HG02588 (cell line): Measurements from ENCODE around the gene DAB2IP.

Experiments
- ATAC-seq: cut with Tn5 transposase; IDR thresholded peaks from one replicate; pipeline ENCODE4 v1.9.1; 2021; ENCODE audit warnings: mild to moderate bottlenecking, moderate library complexity; ENCODE audit not compliant: unreplicated experiment

Gene DAB2IP

DNA sequence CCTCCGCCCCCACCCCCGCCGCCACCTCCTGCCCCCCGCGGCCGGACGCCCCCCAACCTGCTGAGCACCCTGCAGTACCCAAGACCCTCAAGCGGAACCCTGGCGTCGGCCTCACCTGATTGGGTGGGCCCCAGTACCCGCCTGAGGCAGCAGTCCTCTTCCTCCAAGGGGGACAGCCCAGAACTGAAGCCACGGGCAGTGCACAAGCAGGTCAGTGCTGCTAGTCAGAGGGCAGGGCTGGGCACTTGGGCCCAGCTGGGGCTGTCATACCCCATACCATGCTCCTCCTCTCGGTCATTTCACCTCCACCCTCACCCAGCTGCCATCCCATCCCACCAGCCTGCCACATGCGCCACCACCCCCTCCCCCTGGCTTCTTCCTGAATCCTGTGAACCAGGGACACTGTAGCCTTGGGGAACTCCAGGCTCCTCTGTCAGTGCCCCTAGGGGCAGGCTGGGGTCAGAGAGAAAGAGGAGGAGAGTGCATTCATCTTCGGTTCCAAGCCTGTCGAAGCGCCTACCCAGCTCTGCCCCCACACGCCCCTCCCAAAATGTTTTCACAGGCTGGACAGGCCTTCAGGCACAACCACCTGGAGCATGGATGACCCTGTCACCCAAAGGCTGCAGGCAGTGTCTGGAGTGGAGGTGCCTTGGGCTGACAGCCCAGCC, 122.0 kb downstream of the DAB2IP start:
- ATAC-seq, result no peak

DNA sequence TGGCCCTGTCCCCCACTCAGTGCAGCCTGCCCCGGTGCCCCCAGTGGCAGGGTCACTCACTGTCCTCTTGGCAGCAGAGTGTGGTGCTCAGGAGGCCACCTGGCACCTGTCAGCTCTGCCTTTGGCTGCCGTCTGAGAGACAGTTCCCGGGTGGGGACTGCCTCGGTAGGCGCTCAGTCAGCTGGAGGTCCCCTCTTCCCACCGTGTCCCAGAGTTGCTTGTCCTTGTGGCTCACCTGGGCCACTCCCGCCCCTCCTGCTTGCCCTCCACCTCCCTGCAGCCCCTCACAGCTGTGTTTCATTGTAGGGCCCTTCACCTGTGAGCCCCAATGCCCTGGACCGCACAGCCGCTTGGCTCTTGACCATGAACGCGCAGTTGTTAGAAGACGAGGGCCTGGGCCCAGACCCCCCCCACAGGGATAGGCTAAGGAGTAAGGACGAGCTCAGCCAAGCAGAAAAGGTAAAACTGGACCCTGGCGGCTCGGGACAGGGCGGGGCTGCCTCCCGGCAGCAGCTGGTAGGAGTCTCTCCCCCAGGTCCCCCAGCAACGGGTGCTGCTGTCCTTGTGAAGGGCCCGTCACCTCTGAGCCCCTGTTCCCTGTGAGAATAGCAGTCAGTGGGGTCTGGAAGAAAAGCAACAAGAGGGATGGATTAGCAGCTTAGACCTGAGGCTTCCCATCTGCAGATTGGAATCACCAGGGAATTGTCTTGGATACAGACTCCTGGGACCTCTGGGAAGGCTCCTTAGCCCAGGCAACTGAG, 122.7 kb downstream of the DAB2IP start:
- ATAC-seq, result no peak

GRCh38 chr9:121774715-121775613, 123.5 kb downstream of the DAB2IP start:
- no peak for ATAC-seq

GRCh38 chr9:121776001-121776738, 124.7 kb downstream of the DAB2IP start:
- ATAC-seq, result no peak

GRCh38 chr9:121776739-121777637, 125.6 kb downstream of the DAB2IP start:
- ATAC-seq, result no peak

GRCh38 chr9:121778252-121779225, 127.1 kb downstream of the DAB2IP start:
- ATAC-seq, result no peak

DNA sequence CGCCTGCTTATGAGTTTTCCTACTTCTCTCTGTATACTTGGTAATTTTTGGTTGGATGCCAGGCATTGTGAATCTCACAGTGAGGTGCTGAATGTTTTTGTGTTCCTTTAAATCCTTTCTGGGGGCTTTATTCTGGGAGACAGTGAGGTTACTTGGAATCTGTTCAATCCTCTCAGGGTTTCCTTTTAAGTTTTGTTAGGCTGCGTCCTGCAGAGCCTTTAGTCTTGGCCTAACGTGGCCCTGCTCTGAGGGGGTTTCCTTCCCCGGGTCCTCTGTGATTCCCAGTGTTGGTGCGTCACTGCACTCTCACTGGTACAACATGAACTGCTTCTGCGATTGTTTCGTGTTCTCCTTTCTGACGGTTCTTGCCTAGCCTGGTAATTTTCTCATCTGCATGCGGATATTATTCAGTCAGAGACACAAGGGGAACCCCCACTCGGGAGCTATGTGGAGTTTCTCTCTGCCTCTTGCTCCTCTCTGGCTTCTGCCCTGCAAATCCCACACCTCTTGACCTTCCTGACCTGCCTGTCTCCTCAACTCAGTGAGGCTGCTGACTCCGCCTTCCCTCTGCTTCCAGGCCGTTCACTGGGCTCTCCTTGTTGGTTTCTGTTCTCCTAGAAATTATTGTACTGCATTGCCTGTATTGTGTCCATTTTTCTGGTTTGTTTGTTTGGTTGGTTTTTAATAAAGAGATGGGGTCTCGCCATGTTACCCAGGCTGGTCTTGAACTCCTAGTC, 128.1 kb downstream of the DAB2IP start:
- ATAC-seq, result no peak

DNA sequence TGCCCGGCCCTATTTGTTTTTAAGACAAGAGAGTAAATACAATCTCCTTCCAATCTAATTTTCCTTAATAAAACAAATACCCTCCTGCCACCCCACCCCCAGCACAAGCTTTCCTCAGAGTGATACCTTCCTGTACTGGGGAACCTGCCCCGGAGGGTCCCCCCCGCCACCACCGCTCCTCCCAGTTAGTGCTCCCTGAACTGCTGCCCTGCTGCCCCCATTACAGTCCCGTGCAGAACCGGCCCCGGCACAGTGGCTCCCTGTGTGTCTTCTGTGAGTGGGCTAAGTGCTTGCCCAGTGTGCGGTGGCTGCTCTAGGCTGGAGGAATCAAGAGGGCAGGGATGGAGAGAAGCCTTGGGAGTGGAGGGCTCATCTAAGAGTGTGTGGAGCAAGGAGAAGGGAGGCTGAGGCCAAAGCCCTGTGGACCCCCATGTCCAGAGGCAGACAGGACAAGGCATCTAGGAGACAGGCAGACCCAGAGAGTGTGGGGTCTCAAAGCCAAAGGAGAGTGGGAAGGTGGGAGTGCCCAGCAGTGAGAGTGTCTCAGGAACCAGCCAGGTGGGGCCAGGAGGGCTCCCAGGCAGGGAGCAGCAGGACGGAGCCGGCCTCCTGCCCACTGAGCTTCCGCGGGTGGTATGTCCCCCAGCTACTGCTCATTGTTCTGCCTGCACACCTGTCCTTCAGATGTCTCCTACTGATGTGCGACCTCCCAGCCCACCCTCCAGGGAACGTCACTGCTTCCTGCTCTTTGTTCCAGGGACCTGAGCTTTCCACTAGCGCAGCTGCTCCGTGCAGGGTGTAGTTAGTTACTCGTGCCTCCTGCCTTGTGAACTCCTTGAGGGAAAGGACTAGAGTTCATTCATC, 129.0 kb downstream of the DAB2IP start:
- ATAC-seq, result no peak

DNA sequence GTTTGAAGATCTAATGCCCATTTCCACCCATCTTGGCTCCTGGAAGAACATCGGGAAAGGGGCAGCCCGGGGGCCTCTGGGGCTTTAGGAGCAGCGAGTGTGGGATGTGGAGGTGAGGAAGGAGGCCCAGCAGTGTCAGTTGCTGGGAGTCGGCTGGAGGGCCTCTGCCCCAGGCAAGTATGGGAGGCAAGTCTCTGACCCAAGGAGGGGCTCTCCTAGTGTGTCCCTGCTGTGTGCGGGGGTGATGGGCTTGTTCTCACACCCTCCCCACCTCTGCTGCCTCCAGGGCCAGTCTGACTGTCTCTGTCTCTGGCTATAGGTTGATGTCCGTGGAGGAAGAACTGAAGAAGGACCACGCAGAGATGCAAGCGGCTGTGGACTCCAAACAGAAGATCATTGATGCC, 129.7 kb downstream of the DAB2IP start:
- ATAC-seq, result no peak

DNA sequence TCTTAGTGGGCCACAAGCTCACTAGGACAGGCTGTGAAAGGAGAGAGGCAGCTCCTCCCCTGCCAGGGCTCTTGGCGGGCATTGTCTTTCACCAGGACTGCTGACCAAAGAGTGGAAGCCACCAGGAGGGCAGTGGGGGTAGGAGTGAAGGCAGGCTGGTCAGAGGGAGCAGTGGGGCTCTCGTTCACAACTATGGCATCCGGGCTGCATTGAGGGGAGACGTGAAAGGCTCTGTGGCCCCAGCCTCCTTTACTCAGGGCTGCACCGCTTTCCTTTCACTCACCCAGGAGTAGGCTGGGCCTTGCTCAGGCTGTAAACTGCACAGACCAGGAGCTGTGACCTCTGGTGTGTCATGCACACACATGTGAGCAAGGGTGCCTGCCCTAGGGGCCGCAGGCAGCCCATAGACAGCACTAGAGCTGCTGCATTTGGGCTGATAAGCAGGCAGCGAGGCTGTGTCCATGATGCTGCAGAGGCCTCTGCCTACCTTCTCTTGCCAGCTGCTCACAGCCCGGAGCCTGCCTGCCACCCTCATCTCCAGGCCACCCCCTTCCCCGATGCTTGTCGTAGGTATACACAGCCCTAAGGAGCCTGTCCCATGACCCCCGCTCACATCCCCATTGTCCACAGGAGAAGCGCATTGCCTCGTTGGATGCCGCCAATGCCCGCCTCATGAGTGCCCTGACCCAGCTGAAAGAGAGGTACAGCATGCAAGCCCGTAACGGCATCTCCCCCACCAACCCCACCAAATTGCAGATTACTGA, 130.4 kb downstream of the DAB2IP start:
- ATAC-seq, result no peak

- ATAC-seq, result no peak
Observed at GRCh38 chr9:121782514-121783110, 131.2 kb downstream of the DAB2IP start.

GRCh38 chr9:121783111-121783510, 131.7 kb downstream of the DAB2IP start:
- no peak for ATAC-seq

DNA sequence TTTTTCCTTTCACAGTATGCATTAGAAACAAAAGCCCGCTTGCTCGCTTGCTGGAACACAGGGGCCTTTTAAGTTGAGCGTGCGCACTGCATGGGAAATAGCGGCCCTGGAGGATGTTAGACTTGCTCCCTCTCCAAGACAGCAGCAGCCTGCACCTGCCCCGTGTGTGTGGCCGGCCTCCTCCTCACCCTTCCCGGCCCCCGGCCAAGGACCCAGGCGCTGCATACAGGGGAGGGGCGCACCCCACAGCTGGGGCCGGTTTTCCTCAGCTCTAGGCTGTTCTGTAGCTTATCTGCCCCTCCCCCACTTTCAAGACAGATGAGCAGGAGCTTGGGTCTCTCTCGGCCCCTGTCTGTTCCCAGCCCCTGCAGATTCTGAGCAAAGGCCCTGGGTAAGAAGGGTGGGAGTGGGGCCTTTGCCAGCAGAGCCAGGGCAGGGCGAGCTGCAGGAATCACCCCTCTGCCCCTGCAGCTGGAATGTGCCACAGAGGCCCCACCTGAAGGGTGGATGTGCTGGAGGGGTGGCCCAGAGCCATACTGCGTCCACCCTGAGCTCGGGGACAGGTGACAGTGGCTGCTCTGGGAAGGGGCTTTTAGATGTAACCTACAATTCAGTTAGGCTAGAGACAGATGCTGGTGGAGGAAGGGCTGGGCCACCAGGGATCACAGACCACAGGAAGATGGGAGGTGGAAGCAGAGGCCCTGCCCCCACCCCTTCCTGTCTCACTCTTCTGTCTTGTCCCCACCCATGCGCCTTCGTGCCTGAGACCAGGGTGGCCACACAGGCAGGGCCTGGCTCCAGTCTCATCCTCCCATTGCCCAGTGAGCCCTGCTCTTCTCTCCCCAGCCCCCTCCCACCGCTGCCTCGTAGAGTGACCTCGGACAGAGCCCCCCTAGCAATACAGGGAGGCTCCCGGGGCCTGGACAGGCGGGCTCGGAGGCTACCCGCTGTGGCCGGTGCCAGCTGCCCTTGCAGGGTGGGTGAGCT, 132.4 kb downstream of the DAB2IP start:
- ATAC-seq, result no peak

DNA sequence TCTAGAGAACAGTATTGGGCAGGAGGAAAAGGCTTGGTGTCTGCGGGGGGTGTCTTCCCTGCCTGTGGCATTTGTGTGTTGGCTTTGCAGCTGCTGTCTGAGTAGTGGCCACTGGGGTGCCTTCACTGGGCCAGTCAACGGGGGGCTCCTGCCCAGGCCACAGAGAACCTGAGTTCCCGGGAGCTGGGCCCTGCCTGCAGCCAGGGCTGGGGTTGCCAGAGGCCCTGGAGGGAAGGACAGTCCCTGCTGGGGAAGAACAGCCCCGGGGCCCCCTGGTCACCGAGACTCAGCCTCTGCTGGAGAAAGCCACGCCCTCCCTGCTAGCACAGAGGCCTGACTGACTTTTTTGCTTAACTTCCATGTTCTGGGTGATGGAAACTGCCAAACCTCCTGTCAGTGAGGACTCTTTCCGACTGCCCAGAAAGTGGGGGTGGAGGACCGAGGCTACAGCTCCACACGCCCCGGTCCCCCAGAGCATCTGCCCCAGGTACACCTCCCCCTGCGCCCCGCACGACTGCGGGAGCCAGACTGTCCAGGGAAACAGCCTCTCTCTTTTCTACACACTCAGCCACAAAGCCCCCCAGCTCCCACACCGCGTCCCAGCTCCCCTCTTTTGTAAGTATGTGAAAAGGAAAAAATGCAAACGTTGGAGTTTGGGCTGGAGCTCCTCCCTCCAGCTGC, 133.4 kb downstream of the DAB2IP start:
- no peak for ATAC-seq
